ENCODE data around the gene SPIN2B.
"Not testable (repeated sequence)": the region's sequence is repeated elsewhere in the genome, so short reads cannot be mapped to it uniquely, and the experiment has no call there.

The SPIN2B gene

GRCh38 chrX:57121162-57121755, at the start of gene SPIN2B:
TSS of gene SPIN2B (minus strand) at chrX:57121548.
- peak; percentile 37 for DNase-seq

DNA sequence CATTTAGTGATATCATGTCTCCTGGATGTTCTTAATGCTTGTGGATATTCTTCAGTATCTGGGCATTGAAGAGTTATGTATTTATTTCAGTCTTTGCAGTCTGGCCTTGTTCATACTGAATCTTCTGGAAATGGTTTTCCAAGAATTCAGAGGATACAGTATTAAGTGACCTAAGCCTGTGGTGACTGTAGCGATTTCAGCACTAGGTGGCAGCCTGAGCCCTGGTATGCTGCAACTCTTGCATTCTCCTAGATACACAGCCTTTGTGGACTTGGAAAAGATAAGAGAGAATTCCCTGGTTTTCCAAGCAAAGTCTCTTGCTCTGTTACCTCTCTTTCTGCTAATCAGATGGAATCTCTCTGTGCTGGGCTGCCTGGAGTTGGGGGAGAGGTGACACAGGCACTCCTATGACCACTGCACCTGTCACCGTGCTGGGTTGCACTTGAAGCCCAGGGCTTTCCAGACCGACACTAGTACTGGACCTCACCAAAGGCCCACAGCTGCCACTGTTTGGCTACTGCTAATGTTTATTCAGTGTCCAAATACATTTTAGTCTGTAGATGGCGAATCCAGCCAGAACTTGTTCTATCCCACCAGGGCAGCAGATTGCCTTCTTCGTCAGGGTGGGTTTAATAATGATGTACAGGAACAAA, 35.2 kb upstream of the SPIN2B start:
- DNase-seq = no peak

DNA sequence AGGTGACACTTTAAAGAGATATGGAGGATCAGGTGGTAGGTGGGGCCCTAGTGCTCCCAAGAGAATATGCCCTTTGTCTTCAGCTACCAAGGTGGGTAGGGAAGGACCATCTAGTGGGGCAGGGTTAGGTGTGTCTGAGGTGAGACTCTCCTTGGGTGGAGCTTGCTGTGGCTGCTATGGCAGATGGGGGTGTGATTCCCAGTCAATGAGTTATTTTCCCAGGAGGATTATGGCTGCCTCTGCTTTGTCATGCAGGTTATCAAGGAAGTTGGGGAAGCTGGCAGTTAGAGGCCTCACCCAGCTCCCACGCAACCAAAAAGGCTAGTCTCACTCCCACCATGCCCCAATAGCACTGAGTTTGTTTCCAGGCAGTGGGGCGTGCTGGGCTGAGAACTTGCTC, 33.8 kb upstream of the SPIN2B start:
- DNase-seq = no peak

DNA sequence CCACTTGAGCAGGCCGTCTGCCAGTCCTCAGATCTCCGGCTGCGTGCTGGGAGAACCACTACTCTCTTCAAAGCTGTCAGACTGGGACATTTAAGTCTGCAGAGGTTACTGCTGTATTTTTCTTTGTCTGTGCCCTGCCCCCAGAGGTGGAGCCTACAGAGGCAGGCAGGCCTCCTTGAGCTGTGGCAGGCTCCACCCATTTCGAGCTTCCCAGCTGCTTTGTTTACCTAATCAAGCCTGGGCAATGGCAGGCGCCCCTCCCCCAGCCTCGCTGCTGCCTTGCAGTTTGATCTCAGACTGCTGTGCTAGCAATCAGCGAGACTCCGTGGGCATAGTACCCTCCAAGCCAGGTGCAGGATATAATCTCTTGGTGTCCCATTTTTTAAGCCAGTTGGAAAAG, 30.9 kb upstream of the SPIN2B start:
- DNase-seq = not testable (repeated sequence)

- DNase-seq = no peak
These were observed 17.3 kb upstream of the SPIN2B start for GRCh38 chrX:57138674-57139073.

DNA sequence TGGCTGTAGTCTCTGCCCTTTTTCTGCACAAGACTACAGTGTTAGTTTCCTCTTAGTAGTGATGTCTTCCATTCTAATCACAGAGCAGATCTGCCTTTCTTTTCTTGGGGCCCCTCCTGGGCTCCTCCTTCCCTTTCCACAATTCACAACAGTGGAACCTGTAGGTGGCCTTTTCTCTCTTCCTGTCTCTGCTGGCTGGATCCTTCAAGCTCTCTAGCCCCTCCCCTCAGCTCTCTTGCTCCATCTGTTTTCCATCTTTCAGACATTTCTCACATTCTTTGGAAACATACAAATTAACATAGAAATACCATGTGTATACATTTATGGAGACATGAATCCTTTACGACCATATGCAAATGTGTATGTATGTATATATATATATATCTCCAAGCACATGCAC, 16.2 kb upstream of the SPIN2B start:
- no peak for DNase-seq

DNA sequence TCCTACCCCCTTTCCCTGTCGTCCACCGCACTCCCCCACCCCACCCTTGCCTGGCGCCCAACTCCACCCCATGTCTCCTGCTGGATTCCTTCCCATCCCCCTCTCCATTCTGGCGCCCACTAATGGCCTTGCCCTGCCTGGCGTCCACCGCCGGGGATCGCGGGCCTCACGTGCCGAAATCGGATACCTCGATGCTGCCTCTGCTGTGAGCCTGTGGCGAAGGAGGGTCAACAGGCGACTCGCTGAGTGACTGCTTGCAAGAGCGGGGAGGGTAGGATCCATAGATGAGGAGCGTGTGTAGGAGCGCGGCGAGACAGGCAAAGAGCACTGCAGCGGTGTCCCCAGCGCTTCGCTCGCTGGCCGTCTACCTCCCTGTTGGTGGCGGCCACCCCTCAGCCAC, 15.7 kb upstream of the SPIN2B start, which contains the start of gene SPIN2A:
Gene SPIN2A, minus strand, starts transcription at position 325 of the 400 bp plus-strand sequence. CDS start 800 bp downstream, outside the sequence.
- not testable (repeated sequence) for DNase-seq

DNA sequence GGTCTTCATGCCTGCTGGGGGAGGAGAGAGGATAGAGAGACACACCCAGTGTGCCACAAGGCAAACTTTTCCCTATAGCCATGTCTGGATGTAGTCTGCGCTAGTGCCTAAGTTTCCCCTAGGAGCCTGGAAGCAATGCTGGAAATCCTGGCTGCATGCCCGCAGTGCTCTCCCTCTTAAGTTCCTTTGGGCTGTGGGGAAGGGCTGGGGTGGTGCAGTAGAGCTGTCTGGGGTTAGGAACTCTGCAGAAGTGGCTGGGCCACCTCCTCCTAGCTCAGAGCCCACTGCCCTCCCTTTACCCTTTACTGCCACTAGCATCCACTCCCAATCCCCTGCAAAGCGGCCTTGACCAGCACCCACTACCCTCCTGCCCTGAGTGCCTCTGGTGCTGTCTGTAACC, 15.2 kb upstream of the SPIN2B start:
- DNase-seq = not testable (repeated sequence)

DNA sequence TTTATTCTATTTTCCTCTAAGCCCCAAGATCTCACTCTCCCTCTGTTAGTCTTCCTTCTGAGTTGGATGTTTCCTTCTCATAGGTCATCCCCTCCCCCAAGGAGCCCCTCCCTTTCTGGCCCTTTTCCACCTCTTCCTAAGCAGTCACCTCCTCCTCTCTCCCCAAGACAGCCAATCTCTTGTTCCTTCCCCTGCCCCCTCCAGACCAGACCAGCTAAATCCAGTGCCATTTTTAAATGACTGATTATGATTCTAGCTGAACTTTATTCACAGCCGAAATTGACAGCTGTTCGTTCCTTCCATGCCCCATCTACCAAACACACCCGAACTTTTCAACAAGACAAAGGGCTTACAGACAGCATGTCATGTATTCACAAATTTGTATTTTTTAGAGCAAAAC, 13.9 kb upstream of the SPIN2B start:
- DNase-seq = no peak

- no peak for DNase-seq
These were observed 13.4 kb upstream of the SPIN2B start for GRCh38 chrX:57134702-57135101.

DNA sequence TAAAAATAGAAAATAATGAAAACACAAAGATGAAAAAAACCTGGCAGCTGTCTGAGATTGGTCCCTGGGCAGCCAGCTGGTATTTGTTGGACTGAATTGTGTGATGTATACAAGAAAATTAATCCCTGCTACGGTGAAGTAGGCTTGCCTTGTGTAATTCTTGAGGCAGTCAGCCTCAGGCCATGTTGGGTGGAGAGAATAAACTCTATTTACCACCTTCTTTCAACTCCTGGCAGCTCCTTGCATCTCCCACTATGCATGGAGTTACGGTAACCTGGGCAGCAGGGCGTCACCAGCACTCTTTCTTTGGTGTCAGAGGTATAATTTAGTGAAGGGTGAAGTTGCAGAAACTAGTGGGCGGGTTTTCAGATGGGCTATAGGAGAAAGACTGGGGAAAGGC, 12.4 kb upstream of the SPIN2B start:
- no peak for DNase-seq

- not testable (repeated sequence) for DNase-seq
These were observed 11.9 kb upstream of the SPIN2B start for GRCh38 chrX:57133284-57133683.

GRCh38 chrX:57132046-57132445, 10.7 kb upstream of the SPIN2B start:
- no peak for DNase-seq

DNA sequence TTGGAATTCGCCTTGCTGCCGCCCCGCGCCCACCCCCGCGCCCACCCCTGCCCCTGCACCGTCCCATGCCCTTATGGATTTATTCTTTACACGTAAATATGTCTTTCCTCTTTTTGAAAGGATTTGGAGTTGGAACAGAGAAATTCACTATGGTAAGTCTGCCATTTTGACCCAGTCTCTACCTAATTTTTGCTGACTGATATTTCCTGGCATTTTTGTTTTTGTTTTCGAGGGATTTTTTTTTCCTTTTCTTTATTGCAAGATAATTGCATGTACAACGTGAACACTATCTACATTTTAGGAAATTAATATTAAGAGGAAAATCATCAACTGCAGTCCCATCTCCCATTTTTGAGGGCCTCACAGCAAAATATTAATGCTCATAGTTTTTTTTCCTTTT, 468 bp upstream of the SPIN2B start:
- DNase-seq = no peak

GRCh38 chrX:57120619-57121161, 658 bp downstream of the SPIN2B start:
- DNase-seq = not testable (repeated sequence)

DNA sequence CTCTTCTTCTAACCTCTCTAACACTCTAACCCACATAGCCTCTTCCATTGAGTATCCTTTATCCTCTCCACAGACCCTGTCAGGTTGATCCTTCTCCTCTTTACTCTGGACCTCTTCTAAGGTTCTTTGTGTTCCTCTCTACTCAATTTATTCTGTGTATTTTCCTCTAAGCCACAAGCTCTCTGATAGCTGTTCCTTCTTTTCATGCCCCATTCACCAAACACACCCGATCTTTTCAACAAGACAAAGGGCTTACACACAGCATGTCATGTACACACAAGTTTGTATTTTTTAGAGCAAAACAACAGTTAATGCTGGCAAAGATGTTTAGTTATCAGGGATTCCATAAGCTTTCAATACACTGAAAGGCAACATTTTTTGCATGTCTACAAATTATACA, 1.9 kb downstream of the SPIN2B start:
- DNase-seq = no peak

DNA sequence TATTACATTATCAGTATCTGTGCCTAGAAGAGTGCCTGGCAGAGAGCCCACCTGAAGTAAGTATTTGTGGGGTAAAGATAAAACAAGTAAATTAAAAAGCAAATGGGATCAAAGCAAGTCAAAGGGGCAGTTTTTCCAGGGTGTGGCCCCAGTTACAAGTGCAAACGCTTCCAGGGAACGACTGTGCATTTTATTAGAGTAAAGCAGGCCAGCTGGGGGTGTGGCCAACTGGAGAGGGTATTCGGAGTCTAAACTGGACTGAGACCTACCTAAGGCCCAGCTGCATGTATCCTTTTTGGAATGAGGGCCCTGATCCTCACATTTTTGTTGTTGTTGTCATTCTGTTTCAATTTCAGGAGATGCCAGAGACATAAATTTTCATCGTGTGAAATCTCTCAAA, 3.8 kb downstream of the SPIN2B start:
- not testable (repeated sequence) for DNase-seq

GRCh38 chrX:57104921-57105398, 16.4 kb downstream of the SPIN2B start:
- DNase-seq = no peak

- no peak for DNase-seq
These were observed 16.9 kb downstream of the SPIN2B start for GRCh38 chrX:57104406-57104805.

DNA sequence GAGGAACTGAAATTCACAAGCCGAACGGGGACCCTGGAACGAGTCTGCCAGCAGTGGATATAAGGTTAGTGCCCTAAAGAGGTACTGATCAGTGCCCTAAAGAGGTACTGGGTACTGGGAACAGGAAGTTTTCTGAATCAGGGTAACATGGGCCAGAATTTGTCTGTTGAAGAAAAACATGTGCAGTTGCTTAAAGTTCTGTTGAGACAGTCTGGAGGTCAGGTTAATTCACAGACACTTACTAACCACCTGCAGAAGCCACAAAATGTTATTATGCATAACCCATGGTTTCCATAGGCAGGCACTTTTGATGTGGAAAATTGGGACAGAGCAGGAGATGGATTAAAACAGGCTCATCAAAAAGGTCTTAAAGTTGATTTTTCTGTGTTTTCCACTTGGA, 17.9 kb downstream of the SPIN2B start:
- no peak for DNase-seq

GRCh38 chrX:57102918-57103317, 18.4 kb downstream of the SPIN2B start:
- not testable (repeated sequence) for DNase-seq

DNA sequence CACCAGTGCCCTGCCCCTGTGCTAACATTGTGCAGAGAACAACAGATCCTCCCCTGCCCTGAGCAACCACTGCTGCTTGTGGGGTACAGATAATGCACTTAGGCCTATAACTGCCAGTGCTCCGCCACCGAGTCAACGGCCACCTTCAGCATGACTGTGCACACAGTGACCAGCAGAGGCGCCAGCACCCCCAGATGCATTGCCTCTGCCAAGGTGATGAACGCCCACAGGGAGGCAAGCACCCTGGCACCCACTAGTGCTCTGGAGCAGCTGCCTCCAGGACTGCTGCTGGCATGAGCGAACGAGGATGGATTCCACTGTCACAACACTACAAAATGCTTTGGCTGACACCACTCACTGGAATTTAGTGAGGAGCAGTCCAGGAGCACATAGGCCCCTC, 38.2 kb downstream of the SPIN2B start:
- DNase-seq = no peak

GRCh38 chrX:57074458-57074857, 46.9 kb downstream of the SPIN2B start:
- no peak for DNase-seq

Data from NCI-H1436 treated with DMSO at 0.1 percent for 48 hours (cell line).